ENCODE data around the gene BPGM. TPM values are rescaled to one million over a fixed set of nuclear protein-coding genes. Genes with fewer than 3 reads are reported as not detected.
A peak's percentile ranks its signal among the peaks of the same experiment; 100 is the strongest.

The BPGM gene
- polyA plus RNA-seq, 1 experiment: 43.1 TPM

- ChIA-PET POLR2A (interaction anchor here (1.4 kb wide), 1 partner anchor 9 kb away, joined by 3 read pairs; the partner anchor contains the start of gene BPGM), CTCF (interaction anchor here (0.6 kb wide), 1 partner anchor 26 kb away, joined by 6 read pairs; no protein-coding TSS in a partner anchor)
- no peak overlapping the region for H3K27ac ChIP-seq (ENCODE audit: low read depth, low read length)
- no peaks in the 10 kb centered on the region for H3K27me3 ChIP-seq (ENCODE audit: control insufficient read depth, insufficient read depth, low read length)
- DNase-seq (ENCODE audit: low read depth, low spot score): no peak
- no peaks in the 10 kb centered on the region for H3K9me3 ChIP-seq (ENCODE audit: control insufficient read depth, insufficient read depth, low read length)
- TF ChIP-seq, protein P1, sequence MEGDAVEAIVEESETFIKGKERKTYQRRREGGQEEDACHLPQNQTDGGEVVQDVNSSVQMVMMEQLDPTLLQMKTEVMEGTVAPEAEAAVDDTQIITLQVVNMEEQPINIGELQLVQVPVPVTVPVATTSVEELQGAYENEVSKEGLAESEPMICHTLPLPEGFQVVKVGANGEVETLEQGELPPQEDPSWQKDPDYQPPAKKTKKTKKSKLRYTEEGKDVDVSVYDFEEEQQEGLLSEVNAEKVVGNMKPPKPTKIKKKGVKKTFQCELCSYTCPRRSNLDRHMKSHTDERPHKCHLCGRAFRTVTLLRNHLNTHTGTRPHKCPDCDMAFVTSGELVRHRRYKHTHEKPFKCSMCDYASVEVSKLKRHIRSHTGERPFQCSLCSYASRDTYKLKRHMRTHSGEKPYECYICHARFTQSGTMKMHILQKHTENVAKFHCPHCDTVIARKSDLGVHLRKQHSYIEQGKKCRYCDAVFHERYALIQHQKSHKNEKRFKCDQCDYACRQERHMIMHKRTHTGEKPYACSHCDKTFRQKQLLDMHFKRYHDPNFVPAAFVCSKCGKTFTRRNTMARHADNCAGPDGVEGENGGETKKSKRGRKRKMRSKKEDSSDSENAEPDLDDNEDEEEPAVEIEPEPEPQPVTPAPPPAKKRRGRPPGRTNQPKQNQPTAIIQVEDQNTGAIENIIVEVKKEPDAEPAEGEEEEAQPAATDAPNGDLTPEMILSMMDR (IDR thresholded peaks at IDR 0.05; ENCODE audit: low read depth, low read length): no peak
- H3K4me3 ChIP-seq (ENCODE audit: low read depth, low read length): no peak overlapping the region
Observed at GRCh38 chr7:134637441-134637840, 9.2 kb upstream of the BPGM start.

DNA sequence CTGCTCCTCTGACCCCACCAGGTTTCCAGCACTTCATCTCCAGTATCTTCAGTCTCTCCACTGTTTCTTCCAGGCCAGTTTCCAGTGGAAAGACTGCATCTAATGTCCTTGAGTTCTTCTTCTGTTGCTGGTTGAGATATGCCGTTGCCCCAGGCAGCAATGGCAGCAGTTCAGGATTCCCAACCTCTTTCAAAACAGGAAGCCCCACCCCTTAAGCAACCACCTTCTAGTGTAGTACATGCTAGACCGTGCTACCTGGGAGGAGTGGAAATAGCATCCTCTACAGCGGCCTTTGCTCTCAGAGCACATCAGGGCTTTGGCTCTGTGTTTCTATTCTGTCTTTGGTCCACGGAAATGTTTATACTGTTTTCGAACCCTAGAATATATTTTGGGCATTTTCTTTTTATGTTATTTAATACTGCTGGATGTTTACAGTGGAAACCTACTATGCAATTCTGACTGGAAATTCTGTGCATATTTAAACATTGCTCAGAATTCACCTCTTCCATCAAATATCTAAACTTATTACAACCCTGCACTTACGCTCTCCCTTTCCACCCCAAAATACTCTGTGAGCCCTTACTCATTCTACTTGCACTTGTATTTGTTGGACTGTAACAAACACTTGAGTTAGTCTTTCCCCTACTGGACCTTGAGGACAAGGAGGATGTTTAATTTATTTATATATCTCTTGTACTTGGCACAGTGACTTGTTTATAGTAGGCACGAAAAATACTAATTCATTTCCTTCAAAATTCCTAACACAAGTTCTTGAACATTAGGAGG, 8.5 kb upstream of the BPGM start:
- POLR2A ChIA-PET: no interaction called here
- H3K27ac ChIP-seq (ENCODE audit: low read depth, low read length): peak overlapping the region; percentile 23
- no peaks in the 10 kb centered on the region for H3K27me3 ChIP-seq (ENCODE audit: control insufficient read depth, insufficient read depth, low read length)

GRCh38 chr7:134639061-134639460, 7.6 kb upstream of the BPGM start:
- H3K27me3 ChIP-seq (ENCODE audit: control insufficient read depth, insufficient read depth, low read length): no peaks in the 10 kb centered on the region
- H3K9me3 ChIP-seq (ENCODE audit: control insufficient read depth, insufficient read depth, low read length): no peaks in the 10 kb centered on the region
- DNase-seq (ENCODE audit: low read depth, low spot score): no peak
- TF ChIP-seq, protein P1 (IDR thresholded peaks at IDR 0.05; ENCODE audit: low read depth, low read length): no peak
- no peak overlapping the region for H3K27ac ChIP-seq (ENCODE audit: low read depth, low read length)
- ChIA-PET CTCF (interaction anchor here (1.0 kb wide), 1 partner anchor 316 kb away, joined by 3 read pairs; no protein-coding TSS in a partner anchor), POLR2A (interaction anchor here (0.5 to 0.6 kb wide), 2 partner anchors 190 to 260 kb away, joined by 3 read pairs; no protein-coding TSS in a partner anchor)
- no peak overlapping the region for H3K4me3 ChIP-seq (ENCODE audit: low read depth, low read length)

More for the DNA sequence above, 8.5 kb upstream of the BPGM start:
- no peaks in the 10 kb centered on the region for H3K9me3 ChIP-seq (ENCODE audit: control insufficient read depth, insufficient read depth, low read length)
- DNase-seq (ENCODE audit: low read depth, low spot score): no peak
- CTCF ChIA-PET: no interaction called here
- TF ChIP-seq, protein P1 (IDR thresholded peaks at IDR 0.05; ENCODE audit: low read depth, low read length): no peak
- no peak overlapping the region for H3K4me3 ChIP-seq (ENCODE audit: low read depth, low read length)

DNA sequence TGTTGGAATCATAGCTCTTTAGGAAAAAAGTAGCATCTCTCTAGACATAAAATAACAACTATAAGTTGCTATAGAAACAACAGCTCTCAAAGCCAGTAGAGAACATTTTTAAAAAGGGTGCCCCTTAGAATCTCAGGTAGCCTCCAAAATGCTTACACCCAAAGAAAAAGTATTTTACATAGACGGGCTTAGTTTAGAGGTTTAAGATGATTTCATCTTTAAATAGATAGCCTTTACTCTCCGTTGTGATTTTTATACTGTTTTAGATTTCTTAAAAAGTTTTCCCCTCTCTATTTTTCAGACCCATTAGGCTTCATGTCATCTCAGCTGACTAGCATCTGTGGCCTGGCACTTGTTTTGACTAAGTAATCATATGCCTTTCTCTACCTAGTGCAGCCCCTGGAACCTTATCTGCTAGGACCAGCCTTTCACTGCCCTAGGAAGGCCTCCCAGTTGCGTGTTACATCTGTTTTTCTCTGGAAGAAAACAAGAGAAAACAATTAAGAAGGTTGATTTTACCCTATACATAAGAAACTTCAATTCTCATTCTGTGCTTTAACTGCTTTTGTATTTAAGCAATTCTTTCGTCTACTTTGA, 6.9 kb upstream of the BPGM start:
- no peaks in the 10 kb centered on the region for H3K9me3 ChIP-seq (ENCODE audit: control insufficient read depth, insufficient read depth, low read length)
- no peaks in the 10 kb centered on the region for H3K27me3 ChIP-seq (ENCODE audit: control insufficient read depth, insufficient read depth, low read length)
- H3K27ac ChIP-seq (ENCODE audit: low read depth, low read length): no peak overlapping the region
- DNase-seq (ENCODE audit: low read depth, low spot score): no peak
- TF ChIP-seq, protein P1 (IDR thresholded peaks at IDR 0.05; ENCODE audit: low read depth, low read length): no peak
- ChIA-PET POLR2A (interaction anchor here (0.6 kb wide), 1 partner anchor 189 kb away, joined by 3 read pairs; no protein-coding TSS in a partner anchor), CTCF (interaction anchor here (1.0 to 1.3 kb wide), 2 partner anchors 50 to 315 kb away, joined by 3 read pairs; no protein-coding TSS in a partner anchor)
- no peak overlapping the region for H3K4me3 ChIP-seq (ENCODE audit: low read depth, low read length)

Data from AG04450 (cell line).